HepG2 (cell line): Measurements from ENCODE around the gene RFX7. TPM values are rescaled to one million over a fixed set of nuclear protein-coding genes. Genes with fewer than 3 reads are reported as not detected.
A peak's percentile ranks its signal among the peaks of the same experiment; 100 is the strongest.

Source experiments
- BORCS8-MEF2B ChIP-seq: sonication (generic); formaldehyde crosslinking; IDR thresholded peaks from 2 replicates; pipeline ENCODE4 v1.8.0; 2022; ENCODE audit warnings: mild to moderate bottlenecking, missing genetic modification reagents
- CEBPG ChIP-seq: IDR thresholded peaks from 2 replicates; pipeline ENCODE4 v1.6.1; 2016
- ELF4 ChIP-seq: sonication (generic); formaldehyde crosslinking; IDR thresholded peaks from 2 replicates; pipeline ENCODE4 v1.5.0; 2020; ENCODE audit warnings: missing genetic modification reagents, mild to moderate bottlenecking, moderate library complexity, borderline replicate concordance
- ERF ChIP-seq: IDR thresholded peaks from 2 replicates; pipeline ENCODE4 v1.6.1; 2018; ENCODE audit warnings: missing biosample characterization, missing genetic modification reagents
- HMGA1 ChIP-seq: sonication (generic); formaldehyde crosslinking; conservative IDR thresholded peaks from 2 replicates; pipeline ENCODE4 v1.4.0; 2020; ENCODE audit warnings: missing genetic modification reagents
- KLF12 ChIP-seq: sonication (generic); formaldehyde crosslinking; IDR thresholded peaks from 2 replicates; pipeline ENCODE4 v1.4.0; 2020; ENCODE audit warnings: missing genetic modification reagents, borderline replicate concordance
- PCBP2 ChIP-seq: fragments of 200-400 bp; formaldehyde crosslinking; optimal IDR thresholded peaks from 2 replicates; pipeline ENCODE3; 2018; ENCODE audit warnings: low read length, low read depth; ENCODE audit not compliant: poor library complexity, severe bottlenecking
- PPARG ChIP-seq: conservative IDR thresholded peaks from 2 replicates; pipeline ENCODE4 v1.6.1; 2016; ENCODE audit warnings: missing biosample characterization, missing genetic modification reagents
- SETDB1 ChIP-seq: sonication (generic); formaldehyde crosslinking; IDR thresholded peaks from 2 replicates; pipeline ENCODE4 v1.5.1; 2020; ENCODE audit warnings: missing genetic modification reagents, mild to moderate bottlenecking, borderline replicate concordance
- SIN3B ChIP-seq: fragments of 150-350 bp; IDR thresholded peaks from 2 replicates; pipeline ENCODE4 v1.6.1; 2014; ENCODE audit warnings: low read length
- TARDBP ChIP-seq: sonication (generic); formaldehyde crosslinking; IDR thresholded peaks from 2 replicates; pipeline ENCODE4 v1.8.0; 2022; ENCODE audit warnings: mild to moderate bottlenecking, missing genetic modification reagents
- TBL1XR1 ChIP-seq: fragments of 150-350 bp; IDR thresholded peaks from 2 replicates; pipeline ENCODE4 v1.6.1; 2014; ENCODE audit warnings: borderline replicate concordance, low read length; ENCODE audit not compliant: partially characterized antibody
- TBP ChIP-seq: sonication (generic); formaldehyde crosslinking; IDR thresholded peaks from 2 replicates; pipeline ENCODE4 v1.5.0; 2020; ENCODE audit warnings: missing genetic modification reagents
- TEAD3 ChIP-seq: optimal IDR thresholded peaks from 2 replicates; pipeline ENCODE3; 2016; ENCODE audit warnings: borderline replicate concordance
- ZBTB21 ChIP-seq: sonication (generic); formaldehyde crosslinking; IDR thresholded peaks from 2 replicates; pipeline ENCODE4 v1.4.0; 2020; ENCODE audit warnings: missing genetic modification reagents
- ZNF180 ChIP-seq: sonication (generic); formaldehyde crosslinking; IDR thresholded peaks from 2 replicates; pipeline ENCODE4 v1.4.0; 2020; ENCODE audit warnings: low read depth, missing genetic modification reagents, borderline replicate concordance
- ZNF432 ChIP-seq: sonication (generic); formaldehyde crosslinking; IDR thresholded peaks from 2 replicates; pipeline ENCODE4 v1.5.0; 2020; ENCODE audit warnings: missing genetic modification reagents, mild to moderate bottlenecking, borderline replicate concordance
- ZNF547 ChIP-seq: sonication (generic); formaldehyde crosslinking; IDR thresholded peaks from 2 replicates; pipeline ENCODE4 v1.5.1; 2020; ENCODE audit warnings: mild to moderate bottlenecking, missing genetic modification reagents
- ZNF792 ChIP-seq: IDR thresholded peaks from 2 replicates; pipeline ENCODE4 v1.6.1; 2016
- polyA plus RNA-seq, 8 experiments: library from polyadenylated mRNA; depleted of rRNA in 3 of 8; stranded (reverse) in 7 of 8; unstranded in 1 of 8; fragments of >200 nt; fragmentation: Illumina TruSeq in 4 of 8; extraction: Trizol in 4 of 8; gene quantifications; 2 replicates each; pipeline versions ENCODE4 v1.2.1 to v1.2.3, GENCODE V29; 2011 to 2016; ENCODE audit warnings: low read depth in 4 of 8, missing spikeins in 1 of 8, mixed read lengths in 1 of 8; ENCODE audit not compliant: insufficient read depth in 1 of 8
- total RNA-seq, 5 experiments: library from RNA; depleted of rRNA; stranded (reverse); fragments of >200 nt; fragmentation: Illumina TruSeq; extraction: Trizol; gene quantifications; 2 replicates each; pipeline ENCODE4 v1.2.3, GENCODE V29; 2016; ENCODE audit warnings: low read depth in 1 of 5
- TF ChIP-seq, protein P1 (sequence below): sonication (generic); formaldehyde crosslinking; IDR thresholded peaks from 2 replicates; pipeline ENCODE4 v1.8.1; 2023; ENCODE audit warnings: mild to moderate bottlenecking, moderate library complexity, missing genetic modification reagents
- TF ChIP-seq, protein P2 (sequence below): sonication (generic); formaldehyde crosslinking; IDR thresholded peaks from 2 replicates; pipeline ENCODE4 v1.4.0; 2020; ENCODE audit warnings: mild to moderate bottlenecking, missing genetic modification reagents

Gene RFX7
- total and polyA plus RNA-seq, 2 of the 13 experiments (the other 11 are each of a cell fraction or from before 2014, with no cell fraction given), result 8.5 to 10.4 TPM

- TF ChIP-seq ZBTB21, result no peak
- TF ChIP-seq CEBPG (CRISPR knock-in tag), result peak; percentile 35; the same call in 1 of the 2 replicates
- TF ChIP-seq TBL1XR1, result no peak
- TF ChIP-seq ZNF180, result no peak
- TF ChIP-seq PPARG (CRISPR knock-in tag), result peak; percentile 70; the same call in 1 of the 2 replicates
- TF ChIP-seq, protein P1, sequence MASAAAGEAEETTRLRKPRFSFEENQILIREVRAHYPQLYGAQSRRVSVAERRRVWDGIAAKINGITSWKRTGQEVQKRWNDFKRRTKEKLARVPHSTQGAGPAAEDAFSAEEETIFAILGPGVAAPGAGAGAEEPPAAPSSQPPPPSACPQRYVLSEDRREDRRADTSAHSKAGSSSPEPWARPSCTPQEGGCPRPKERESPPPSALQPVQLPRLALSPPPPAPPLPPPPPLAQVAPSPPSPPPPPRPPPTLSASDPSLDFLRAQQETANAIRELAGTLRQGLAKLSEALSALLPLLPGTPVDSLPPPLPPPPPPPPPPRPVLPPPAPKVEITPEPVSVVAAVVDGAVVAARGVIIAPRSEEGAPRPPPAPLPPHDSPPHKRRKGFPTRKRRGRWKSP (CRISPR knock-in tag), result peak; percentile 23; the same call in 1 of the 2 replicates
- no peak for TF ChIP-seq ZNF547 (CRISPR knock-in tag)
- TF ChIP-seq TARDBP (CRISPR knock-in tag), result no peak
- TF ChIP-seq HMGA1 (CRISPR knock-in tag), result no peak
- 0 out of 2 replicates have a peak, but pooled peaks have one; percentile 20 for TF ChIP-seq SIN3B
- no peak for TF ChIP-seq ELF4 (CRISPR knock-in tag)
- TF ChIP-seq, protein P2, sequence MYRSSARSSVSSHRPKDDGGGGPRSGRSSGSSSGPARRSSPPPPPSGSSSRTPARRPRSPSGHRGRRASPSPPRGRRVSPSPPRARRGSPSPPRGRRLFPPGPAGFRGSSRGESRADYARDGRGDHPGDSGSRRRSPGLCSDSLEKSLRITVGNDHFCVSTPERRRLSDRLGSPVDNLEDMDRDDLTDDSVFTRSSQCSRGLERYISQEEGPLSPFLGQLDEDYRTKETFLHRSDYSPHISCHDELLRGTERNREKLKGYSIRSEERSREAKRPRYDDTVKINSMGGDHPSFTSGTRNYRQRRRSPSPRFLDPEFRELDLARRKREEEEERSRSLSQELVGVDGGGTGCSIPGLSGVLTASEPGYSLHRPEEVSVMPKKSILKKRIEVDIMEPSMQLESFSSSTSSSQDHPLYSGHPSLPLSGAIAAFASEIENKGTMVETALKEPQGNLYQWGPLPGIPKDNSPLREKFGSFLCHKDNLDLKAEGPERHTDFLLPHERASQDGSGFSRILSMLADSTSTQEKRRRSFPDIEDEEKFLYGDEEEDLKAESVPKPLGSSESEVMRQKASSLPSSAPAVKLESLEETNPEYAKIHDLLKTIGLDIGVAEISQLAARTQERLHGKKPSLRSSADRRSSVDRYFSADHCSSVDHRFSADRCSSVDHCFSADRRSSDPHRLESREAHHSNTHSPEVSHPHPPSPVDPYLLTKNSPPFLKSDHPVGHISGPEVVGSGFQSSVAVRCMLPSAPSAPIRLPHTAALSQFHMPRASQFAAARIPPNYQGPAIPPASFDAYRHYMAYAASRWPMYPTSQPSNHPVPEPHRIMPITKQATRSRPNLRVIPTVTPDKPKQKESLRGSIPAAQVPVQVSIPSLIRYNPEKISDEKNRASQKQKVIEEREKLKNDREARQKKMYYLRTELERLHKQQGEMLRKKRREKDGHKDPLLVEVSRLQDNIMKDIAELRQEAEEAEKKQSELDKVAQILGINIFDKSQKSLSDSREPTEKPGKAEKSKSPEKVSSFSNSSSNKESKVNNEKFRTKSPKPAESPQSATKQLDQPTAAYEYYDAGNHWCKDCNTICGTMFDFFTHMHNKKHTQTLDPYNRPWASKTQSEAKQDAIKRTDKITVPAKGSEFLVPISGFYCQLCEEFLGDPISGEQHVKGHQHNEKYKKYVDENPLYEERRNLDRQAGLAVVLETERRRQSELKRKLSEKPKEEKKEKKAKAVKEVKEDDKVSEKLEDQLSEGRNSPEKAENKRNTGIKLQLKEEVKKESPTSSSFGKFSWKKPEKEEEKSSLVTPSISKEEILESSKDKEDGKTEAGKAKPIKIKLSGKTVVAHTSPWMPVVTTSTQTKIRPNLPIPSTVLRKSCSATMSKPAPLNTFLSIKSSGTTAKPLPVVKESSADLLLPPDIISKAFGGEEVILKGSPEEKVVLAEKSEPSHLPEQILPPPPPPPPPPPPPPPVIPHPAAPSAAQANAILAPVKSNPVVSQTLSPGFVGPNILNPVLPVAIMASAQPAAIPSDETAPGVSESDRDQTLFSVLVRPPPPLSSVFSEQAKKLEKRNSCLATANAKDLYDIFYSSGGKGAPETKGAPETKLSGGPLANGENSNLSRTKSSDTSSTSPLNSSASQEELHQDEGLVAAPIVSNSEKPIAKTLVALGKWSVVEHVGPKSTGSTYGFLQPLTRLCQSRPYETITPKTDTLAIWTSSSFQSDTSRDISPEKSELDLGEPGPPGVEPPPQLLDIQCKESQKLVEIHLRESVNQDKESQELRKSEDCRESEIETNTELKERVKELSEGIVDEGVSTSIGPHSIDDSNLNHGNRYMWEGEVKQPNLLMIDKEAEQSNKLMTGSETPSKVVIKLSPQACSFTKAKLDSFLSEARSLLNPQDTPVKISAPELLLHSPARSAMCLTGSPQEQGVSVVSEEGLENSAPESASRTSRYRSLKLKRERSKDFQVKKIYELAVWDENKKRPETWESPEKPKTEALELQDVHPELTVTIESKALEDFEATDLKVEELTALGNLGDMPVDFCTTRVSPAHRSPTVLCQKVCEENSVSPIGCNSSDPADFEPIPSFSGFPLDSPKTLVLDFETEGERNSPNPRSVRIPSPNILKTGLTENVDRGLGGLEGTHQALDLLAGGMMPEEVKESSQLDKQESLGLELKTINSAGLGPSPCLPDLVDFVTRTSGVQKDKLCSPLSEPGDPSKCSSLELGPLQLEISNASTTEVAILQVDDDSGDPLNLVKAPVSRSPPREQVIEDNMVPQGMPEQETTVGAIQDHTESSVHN (CRISPR knock-in tag), result no peak
- no peak for TF ChIP-seq PCBP2
- TF ChIP-seq TBP (CRISPR knock-in tag), result no peak
- TF ChIP-seq ERF (CRISPR knock-in tag), result peak; percentile 65; the same call in 1 of the 2 replicates
- no peak for TF ChIP-seq ZNF432 (CRISPR knock-in tag)
- peak; percentile 47 for TF ChIP-seq TEAD3 (CRISPR knock-in tag)
- peak; percentile 86 for TF ChIP-seq ZNF792 (CRISPR knock-in tag)
- no peak for TF ChIP-seq KLF12 (CRISPR knock-in tag)
- TF ChIP-seq BORCS8-MEF2B (CRISPR knock-in tag), result no peak
- TF ChIP-seq SETDB1 (CRISPR knock-in tag), result no peak
Measured at GRCh38 chr15:56245871-56246814, 2.5 kb upstream of the RFX7 start (continued).
